HCT116 (cell line): ENCODE data around the gene TJP2. TPM values are rescaled to one million over a fixed set of nuclear protein-coding genes. Genes with fewer than 3 reads are reported as not detected.

Experiments
- ATAC-seq: fragments of 200-7000 bp; cut with Tn5 transposase; 2 replicates; pipeline ENCODE4 v1.9.1; 2020; ENCODE audit warnings: mild to moderate bottlenecking, moderate library complexity
- BruUV-seq: library from RNA; stranded (reverse); fragments of 400-500 nt; replicated peaks from 2 replicates; lab custom pipeline; 2021; lab: Mats Ljungman, UMichigan
- CTCF ChIA-PET: fragments of 300-600 bp; sonication (Branson Sonifier 250); formaldehyde crosslinking; loops from one replicate; lab custom pipeline; 2021; ENCODE audit warnings: antibody characterized with exemption; lab: Charles Lee
- POLR2A ChIA-PET: fragments of 300-600, 350-600 bp; sonication (Branson Sonifier 250); formaldehyde crosslinking; loops from one replicate; lab custom pipeline; 2021; ENCODE audit warnings: antibody characterized with exemption; lab: Charles Lee
- RAD21 ChIA-PET, 2 experiments: fragments of 300-600 bp; sonication (Branson Sonifier 250); formaldehyde crosslinking; loops; one replicate each; lab custom pipeline; 2023; ENCODE audit warnings: low total read pairs in 2 of 2; ENCODE audit not compliant: uncharacterized antibody in 2 of 2, unreplicated experiment in 2 of 2, low non-redundant PET in 1 of 2; lab: Charles Lee
- DNase-seq: peaks from one replicate; pipeline ENCODE4 v3.0.0-alpha.2; 2010; ENCODE audit warnings: low read depth, low spot score
- H2AFZ ChIP-seq: fragments of 200-600 bp; shearing (Covaris generic), sonication (generic); 2 replicates; pipeline ENCODE4 v1.6.1; 2017; ENCODE audit warnings: low read depth, mixed run types, mixed read lengths, antibody characterized with exemption, low read length; ENCODE audit not compliant: poor library complexity, severe bottlenecking
- H3K27ac ChIP-seq: 2 replicates; pipeline ENCODE4 v1.5.1; 2012; ENCODE audit warnings: low read depth, low read length
- H3K27me3 ChIP-seq: fragments of 200-600 bp; sonication (generic); 2 replicates; pipeline ENCODE4 v1.6.1; 2016; ENCODE audit warnings: mixed run types, low read length, mixed read lengths; ENCODE audit not compliant: insufficient read depth
- H3K36me3 ChIP-seq, 2 experiments: fragments of 200-500 bp in 1 of 2; fragments of 200-600 bp in 1 of 2; sonication (Bioruptor generic) in 1 of 2; sonication (generic) in 1 of 2; 2 replicates each; pipeline versions ENCODE4 v1.5.1 to v1.6.1; 2014 to 2016; ENCODE audit warnings: low read length in 2 of 2, inconsistent platforms in 1 of 2, mixed read lengths in 1 of 2, mixed run types in 1 of 2; ENCODE audit not compliant: insufficient read depth in 2 of 2, control insufficient read depth in 1 of 2
- H3K4me1 ChIP-seq, 2 experiments: fragments of 200-600 bp in 1 of 2; sonication (generic) in 1 of 2; 2 replicates each; pipeline versions ENCODE4 v1.5.1 to v1.6.1; 2012 to 2017; ENCODE audit warnings: low read length in 2 of 2, inconsistent platforms in 1 of 2, mild to moderate bottlenecking in 1 of 2, mixed read lengths in 1 of 2, mixed run types in 1 of 2, moderate library complexity in 1 of 2; ENCODE audit not compliant: insufficient read depth in 2 of 2, control insufficient read depth in 1 of 2
- H3K4me2 ChIP-seq: fragments of 200-600 bp; sonication (generic); 2 replicates; pipeline ENCODE4 v1.6.1; 2017; ENCODE audit warnings: mixed run types, low read length, mixed read lengths
- H3K4me3 ChIP-seq, 2 experiments: fragments of 200-600 bp in 1 of 2; sonication (generic) in 1 of 2; replicated peaks in 1 of 2; 2 replicates each; pipeline ENCODE4 v1.5.1; 2011 to 2016; ENCODE audit warnings: low read length in 2 of 2, control low read depth in 1 of 2, low read depth in 1 of 2, mild to moderate bottlenecking in 1 of 2, mixed read lengths in 1 of 2, mixed run types in 1 of 2
- H3K79me2 ChIP-seq: fragments of 200-600 bp; sonication (generic); 2 replicates; pipeline ENCODE4 v1.6.1; 2017; ENCODE audit warnings: mild to moderate bottlenecking, mixed run types, low read length, moderate library complexity, mixed read lengths; ENCODE audit not compliant: insufficient read depth
- H3K9ac ChIP-seq: fragments of 200-600 bp; sonication (generic); 2 replicates; pipeline ENCODE4 v1.6.1; 2016; ENCODE audit warnings: low read length, mixed read lengths
- H3K9me2 ChIP-seq: fragments of 200-600 bp; sonication (generic), shearing (Covaris generic); 2 replicates; pipeline ENCODE4 v1.6.1; 2017; ENCODE audit warnings: mixed run types, mild to moderate bottlenecking, moderate library complexity; ENCODE audit not compliant: insufficient read depth
- H3K9me3 ChIP-seq, 2 experiments: fragments of 200-500 bp in 1 of 2; fragments of 200-600 bp in 1 of 2; sonication (Bioruptor generic) in 1 of 2; sonication (generic) in 1 of 2; 2 replicates each; pipeline ENCODE4 v1.6.1; 2014 to 2017; ENCODE audit warnings: low read length in 2 of 2, mixed read lengths in 2 of 2, inconsistent platforms in 1 of 2, low read depth in 1 of 2, mild to moderate bottlenecking in 1 of 2, mixed run types in 1 of 2, moderate library complexity in 1 of 2; ENCODE audit not compliant: control insufficient read depth in 1 of 2, insufficient read depth in 1 of 2
- H4K20me1 ChIP-seq: fragments of 200-600 bp; sonication (generic), shearing (Covaris generic); 2 replicates; pipeline ENCODE4 v1.6.1; 2017; ENCODE audit warnings: mixed run types, mild to moderate bottlenecking, moderate library complexity; ENCODE audit not compliant: insufficient read depth
- CBX3 ChIP-seq: IDR thresholded peaks from 2 replicates; pipeline ENCODE4 v1.6.1; 2012; ENCODE audit warnings: low read depth
- CEBPB ChIP-seq: IDR thresholded peaks from 2 replicates; pipeline ENCODE4 v1.6.1; 2012; ENCODE audit warnings: low read depth
- EGR1 ChIP-seq: IDR thresholded peaks from 2 replicates; pipeline ENCODE4 v1.6.1; 2012; ENCODE audit warnings: low read depth
- EZH2 ChIP-seq: fragments of 200-600 bp; sonication (generic); IDR thresholded peaks from 2 replicates; pipeline ENCODE4 v1.6.1; 2017; ENCODE audit warnings: antibody characterized with exemption, mixed run types
- EZH2phosphoT487 ChIP-seq: fragments of 200-600 bp; IDR thresholded peaks from 2 replicates; pipeline ENCODE4 v1.6.1; 2018; ENCODE audit warnings: antibody characterized with exemption, borderline replicate concordance
- POLR2A ChIP-seq: IDR thresholded peaks from 2 replicates; pipeline ENCODE4 v1.7.0; 2011; ENCODE audit warnings: borderline replicate concordance; ENCODE audit not compliant: insufficient read depth, insufficient read length; ENCODE audit errors: extremely low read depth
- POLR2AphosphoS5 ChIP-seq: IDR thresholded peaks from 2 replicates; pipeline ENCODE4 v1.6.1; 2011; ENCODE audit warnings: mild to moderate bottlenecking, low read depth, low read length, moderate library complexity
- TCF7L2 ChIP-seq: IDR thresholded peaks from 2 replicates; pipeline ENCODE4 v1.7.0; 2011; ENCODE audit warnings: borderline replicate concordance, inconsistent platforms; ENCODE audit not compliant: insufficient read depth, insufficient read length; ENCODE audit errors: extremely low read depth
- YY1 ChIP-seq: IDR thresholded peaks from 2 replicates; pipeline ENCODE4 v1.6.1; 2011; ENCODE audit warnings: low read length, low read depth, moderate library complexity, mild to moderate bottlenecking; ENCODE audit not compliant: insufficient replicate concordance; ENCODE audit errors: extremely low read depth
- ZFX ChIP-seq: fragments of 450-650 bp; IDR thresholded peaks from 2 replicates; pipeline ENCODE4 v1.6.1; 2017
- ZNF274 ChIP-seq: fragments of 200-500 bp; sonication (Bioruptor generic); IDR thresholded peaks from 2 replicates; pipeline ENCODE4 v1.6.1; 2014; ENCODE audit warnings: mild to moderate bottlenecking, low read depth, low read length, inconsistent platforms
- intact Hi-C: fragments of 100-400 bp; cut with micrococcal nuclease; formaldehyde crosslinking; loops from 2 replicates; pipeline ENCODE4 v1.10.0; 2022
- total RNA-seq: library from RNA; stranded (reverse); gene quantifications from one replicate; pipeline ENCODE4 v1.2.1, GENCODE V29; 2021; ENCODE audit not compliant: unreplicated experiment
- TF ChIP-seq, protein P1 (sequence below): IDR thresholded peaks from 2 replicates; pipeline ENCODE4 v1.6.1; 2011; ENCODE audit warnings: mild to moderate bottlenecking, low read length, moderate library complexity; ENCODE audit not compliant: insufficient replicate concordance; ENCODE audit errors: extremely low read depth
- TF ChIP-seq, protein P2 (sequence below): IDR thresholded peaks from 2 replicates; pipeline ENCODE4 v1.6.1; 2012

Gene TJP2
- total RNA-seq, 1 experiment from 2014 or later: 39.7 TPM

DNA sequence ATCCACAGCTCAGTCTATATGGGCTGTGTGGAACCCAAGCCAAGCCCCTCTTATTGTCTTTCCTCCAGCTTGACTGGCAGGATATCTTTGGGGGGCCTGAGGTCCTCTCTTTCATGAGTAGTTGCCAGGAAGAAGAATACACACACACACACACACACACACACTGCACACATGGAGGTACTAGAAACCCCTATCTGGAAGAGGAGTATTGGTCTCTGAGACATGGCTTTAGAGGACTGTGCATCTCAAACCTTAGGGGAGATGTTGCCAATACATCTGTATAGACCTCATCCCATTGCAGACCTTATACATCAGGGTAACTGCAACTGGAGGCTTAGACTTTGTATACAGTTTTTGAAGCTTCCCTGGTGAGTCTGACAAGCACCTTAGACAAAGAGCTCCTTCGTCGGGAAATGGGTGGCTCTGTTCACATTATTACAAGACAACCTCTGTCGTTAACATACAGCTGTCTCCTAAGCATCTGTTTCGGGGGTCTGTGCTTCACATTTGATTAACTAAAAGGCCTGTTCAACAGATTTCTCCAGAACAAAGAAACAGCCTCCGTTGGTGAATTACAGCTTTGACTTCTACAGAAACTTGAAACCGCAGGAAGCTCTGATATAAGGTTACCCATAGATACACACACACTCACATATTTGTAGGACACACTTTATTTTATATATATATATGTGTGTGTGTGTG lies 145.4 kb downstream of the TJP2 start:
- Histone ChIP-seq H4K20me1 (no peaks in the 10 kb centered on the region), H3K9ac (no peak overlapping the region), H3K9me3 (no peaks in the 10 kb centered on the region), H3K27ac (no peak overlapping the region), H3K4me2 (no peak overlapping the region), H3K4me1 (peaks cover 3% of the 10 kb centered on the region in 2 experiments; a peak in 3 of 4 replicates), H3K36me3 (no peaks in the 10 kb centered on the region), H3K27me3 (peaks cover 7% of the 10 kb centered on the region), H3K9me2 (no peaks in the 10 kb centered on the region), H3K4me3 (no peak overlapping the region), H3K79me2 (no peaks in the 10 kb centered on the region), H2AFZ (no peak overlapping the region)
- ATAC-seq (no peak), DNase-seq (no peak)
- POLR2A ChIA-PET: no interaction called here
- CTCF ChIA-PET: no interaction called here
- TF ChIP-seq TCF7L2 (no peak), YY1 (no peak), CBX3 (no peak), POLR2A (no peak), ZNF274 (no peak)
- RAD21 ChIA-PET: no interaction called here
- intact Hi-C loops: loop anchor here (10.0 kb wide), 1 partner anchor 285 kb away; the partner anchor contains the start of gene FXN
- BruUV-seq: no TSS peak

DNA sequence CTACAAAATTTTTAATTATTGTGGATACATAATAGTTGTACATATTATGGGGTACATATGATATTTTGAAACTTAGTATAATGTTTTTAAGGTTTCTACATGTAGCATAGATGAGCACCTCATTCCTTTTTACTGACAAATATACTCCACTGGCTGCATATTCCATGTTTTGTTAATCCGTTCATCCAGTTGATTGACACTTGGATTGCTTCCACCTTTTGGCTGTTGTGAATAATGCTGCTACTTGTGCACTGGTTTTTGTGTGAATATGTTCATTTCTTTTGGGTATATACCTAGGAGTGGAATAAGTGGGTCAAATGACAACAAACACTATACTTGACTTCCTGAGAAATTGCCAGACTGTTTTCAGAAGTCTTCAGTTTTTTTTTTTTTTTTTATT lies 148.2 kb downstream of the TJP2 start:
- H3K9me2 ChIP-seq: no peaks in the 10 kb centered on the region
- CTCF ChIA-PET: no interaction called here
- no peak overlapping the region for H3K4me2 ChIP-seq
- no peaks in the 10 kb centered on the region for H3K9me3 ChIP-seq
- RAD21 ChIA-PET: no interaction called here
- H3K9ac ChIP-seq: no peak overlapping the region
- H3K4me1 ChIP-seq: peaks cover 4 to 7% of the 10 kb centered on the region in 2 experiments; a peak in 3 of 4 replicates
- H3K27ac ChIP-seq: no peak overlapping the region
- H3K27me3 ChIP-seq: peaks cover 19% of the 10 kb centered on the region
- no TSS peak for BruUV-seq
- intact Hi-C loops: loop anchor here (10.0 kb wide), 1 partner anchor 287 kb away; the partner anchor contains the start of gene FXN
- no peak overlapping the region for H2AFZ ChIP-seq
- H3K4me3 ChIP-seq: no peak overlapping the region
- ATAC-seq: no peak
- POLR2A ChIA-PET: no interaction called here
- H4K20me1 ChIP-seq: no peaks in the 10 kb centered on the region
- H3K79me2 ChIP-seq: no peaks in the 10 kb centered on the region
- no peaks in the 10 kb centered on the region for H3K36me3 ChIP-seq
- no peak for DNase-seq
- TF ChIP-seq YY1 (no peak), EZH2phosphoT487 (no peak), POLR2AphosphoS5 (no peak), CEBPB (no peak), POLR2A (no peak), ZFX (no peak), EZH2 (no peak), EGR1 (no peak), TCF7L2 (no peak), CBX3 (no peak)
- TF ChIP-seq, protein P1, sequence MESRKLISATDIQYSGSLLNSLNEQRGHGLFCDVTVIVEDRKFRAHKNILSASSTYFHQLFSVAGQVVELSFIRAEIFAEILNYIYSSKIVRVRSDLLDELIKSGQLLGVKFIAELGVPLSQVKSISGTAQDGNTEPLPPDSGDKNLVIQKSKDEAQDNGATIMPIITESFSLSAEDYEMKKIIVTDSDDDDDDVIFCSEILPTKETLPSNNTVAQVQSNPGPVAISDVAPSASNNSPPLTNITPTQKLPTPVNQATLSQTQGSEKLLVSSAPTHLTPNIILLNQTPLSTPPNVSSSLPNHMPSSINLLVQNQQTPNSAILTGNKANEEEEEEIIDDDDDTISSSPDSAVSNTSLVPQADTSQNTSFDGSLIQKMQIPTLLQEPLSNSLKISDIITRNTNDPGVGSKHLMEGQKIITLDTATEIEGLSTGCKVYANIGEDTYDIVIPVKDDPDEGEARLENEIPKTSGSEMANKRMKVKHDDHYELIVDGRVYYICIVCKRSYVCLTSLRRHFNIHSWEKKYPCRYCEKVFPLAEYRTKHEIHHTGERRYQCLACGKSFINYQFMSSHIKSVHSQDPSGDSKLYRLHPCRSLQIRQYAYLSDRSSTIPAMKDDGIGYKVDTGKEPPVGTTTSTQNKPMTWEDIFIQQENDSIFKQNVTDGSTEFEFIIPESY: no peak
- TF ChIP-seq, protein P2, sequence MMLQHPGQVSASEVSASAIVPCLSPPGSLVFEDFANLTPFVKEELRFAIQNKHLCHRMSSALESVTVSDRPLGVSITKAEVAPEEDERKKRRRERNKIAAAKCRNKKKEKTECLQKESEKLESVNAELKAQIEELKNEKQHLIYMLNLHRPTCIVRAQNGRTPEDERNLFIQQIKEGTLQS: no peak
